Osteoblast (primary cell): ENCODE measurements around the gene TAF11L14. TPM values are rescaled to one million over a fixed set of nuclear protein-coding genes. Genes with fewer than 3 reads are reported as not detected.
"Not testable (repeated sequence)": the region's sequence is repeated elsewhere in the genome, so short reads cannot be mapped to it uniquely, and the experiment has no call there.

Source experiments
- DNase-seq: peaks from one replicate; pipeline ENCODE4 v3.0.0; 2011; ENCODE audit warnings: low spot score, mixed read lengths; ENCODE audit not compliant: insufficient read length; ENCODE audit errors: missing footprints
- H2AFZ ChIP-seq: 2 replicates; pipeline ENCODE4 v1.6.0; 2011; ENCODE audit warnings: mild to moderate bottlenecking, low read length
- H3K27ac ChIP-seq: 2 replicates; pipeline ENCODE4 v1.5.1; 2011; ENCODE audit warnings: mild to moderate bottlenecking, low read depth, low read length, moderate library complexity
- H3K27me3 ChIP-seq: 2 replicates; pipeline ENCODE4 v1.6.0; 2012; ENCODE audit warnings: mild to moderate bottlenecking, control low read depth, inconsistent platforms, low read length, moderate library complexity; ENCODE audit not compliant: insufficient read depth
- H3K36me3 ChIP-seq: 2 replicates; pipeline ENCODE4 v1.5.1; 2011; ENCODE audit warnings: mild to moderate bottlenecking, low read length, control low read depth, moderate library complexity; ENCODE audit not compliant: insufficient read depth
- H3K4me1 ChIP-seq: 2 replicates; pipeline ENCODE4 v1.5.1; 2011; ENCODE audit warnings: mild to moderate bottlenecking, low read length, control low read depth, moderate library complexity; ENCODE audit not compliant: insufficient read depth
- H3K4me2 ChIP-seq: 2 replicates; pipeline ENCODE4 v1.6.0; 2011; ENCODE audit warnings: mild to moderate bottlenecking, low read length; ENCODE audit not compliant: insufficient read depth
- H3K4me3 ChIP-seq: fragments of 200-600 bp; sonication (generic); 3 replicates; pipeline ENCODE4 v1.5.1; 2012; ENCODE audit warnings: mild to moderate bottlenecking, low read length, inconsistent platforms; ENCODE audit not compliant: insufficient read depth
- H3K79me2 ChIP-seq: 2 replicates; pipeline ENCODE4 v1.6.0; 2012; ENCODE audit warnings: mild to moderate bottlenecking, low read length, control low read depth, inconsistent platforms; ENCODE audit not compliant: insufficient read depth
- H3K9me3 ChIP-seq: 2 replicates; pipeline ENCODE4 v1.5.1; 2011; ENCODE audit warnings: low read depth, low read length, control low read depth
- H4K20me1 ChIP-seq: 2 replicates; pipeline ENCODE4 v1.6.0; 2012; ENCODE audit warnings: mild to moderate bottlenecking, low read length, control low read depth; ENCODE audit not compliant: insufficient read depth
- total RNA-seq: library from RNA; depleted of rRNA; stranded (reverse); fragments of >200 nt; gene quantifications from 2 replicates; pipeline ENCODE4 v1.2.3, GENCODE V29; 2012
- TF ChIP-seq, protein P1 (sequence below): IDR thresholded peaks from 2 replicates; pipeline ENCODE4 v1.5.1; 2011; ENCODE audit warnings: mild to moderate bottlenecking, low read depth, low read length, moderate library complexity; ENCODE audit errors: extremely low read depth

Gene TAF11L14
- total RNA-seq, 1 donor: not detected

DNA sequence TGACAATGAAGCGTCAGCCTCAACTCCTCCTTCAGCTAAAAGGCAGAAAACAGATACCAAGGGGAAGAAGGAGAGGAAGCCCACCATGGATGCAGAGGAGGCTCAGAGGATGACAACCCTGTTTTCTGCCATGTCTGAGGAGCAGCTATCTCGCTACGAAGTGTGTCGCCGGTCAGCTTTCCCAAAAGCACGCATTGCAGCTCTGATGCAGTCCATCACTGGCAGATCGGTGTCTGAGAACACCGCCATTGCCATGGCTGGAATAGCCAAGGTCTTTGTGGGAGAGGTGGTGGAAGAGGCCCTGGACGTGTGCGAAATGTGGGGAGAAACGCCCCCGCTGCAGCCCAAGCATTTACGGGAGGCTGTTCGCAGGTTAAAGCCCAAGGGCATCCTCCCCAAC is 29.3 kb upstream of the TAF11L14 start:
- Histone ChIP-seq H3K9me3 (no peaks in the 10 kb centered on the region), H3K79me2 (no peaks in the 10 kb centered on the region), H2AFZ (no peak overlapping the region), H3K4me1 (no peaks in the 10 kb centered on the region), H3K4me2 (no peak overlapping the region), H3K27me3 (no peaks in the 10 kb centered on the region), H3K4me3 (no peak overlapping the region), H3K27ac (no peak overlapping the region), H3K36me3 (no peaks in the 10 kb centered on the region), H4K20me1 (no peaks in the 10 kb centered on the region)
- DNase-seq: no peak
- TF ChIP-seq, protein P1, sequence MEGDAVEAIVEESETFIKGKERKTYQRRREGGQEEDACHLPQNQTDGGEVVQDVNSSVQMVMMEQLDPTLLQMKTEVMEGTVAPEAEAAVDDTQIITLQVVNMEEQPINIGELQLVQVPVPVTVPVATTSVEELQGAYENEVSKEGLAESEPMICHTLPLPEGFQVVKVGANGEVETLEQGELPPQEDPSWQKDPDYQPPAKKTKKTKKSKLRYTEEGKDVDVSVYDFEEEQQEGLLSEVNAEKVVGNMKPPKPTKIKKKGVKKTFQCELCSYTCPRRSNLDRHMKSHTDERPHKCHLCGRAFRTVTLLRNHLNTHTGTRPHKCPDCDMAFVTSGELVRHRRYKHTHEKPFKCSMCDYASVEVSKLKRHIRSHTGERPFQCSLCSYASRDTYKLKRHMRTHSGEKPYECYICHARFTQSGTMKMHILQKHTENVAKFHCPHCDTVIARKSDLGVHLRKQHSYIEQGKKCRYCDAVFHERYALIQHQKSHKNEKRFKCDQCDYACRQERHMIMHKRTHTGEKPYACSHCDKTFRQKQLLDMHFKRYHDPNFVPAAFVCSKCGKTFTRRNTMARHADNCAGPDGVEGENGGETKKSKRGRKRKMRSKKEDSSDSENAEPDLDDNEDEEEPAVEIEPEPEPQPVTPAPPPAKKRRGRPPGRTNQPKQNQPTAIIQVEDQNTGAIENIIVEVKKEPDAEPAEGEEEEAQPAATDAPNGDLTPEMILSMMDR: no peak

DNA sequence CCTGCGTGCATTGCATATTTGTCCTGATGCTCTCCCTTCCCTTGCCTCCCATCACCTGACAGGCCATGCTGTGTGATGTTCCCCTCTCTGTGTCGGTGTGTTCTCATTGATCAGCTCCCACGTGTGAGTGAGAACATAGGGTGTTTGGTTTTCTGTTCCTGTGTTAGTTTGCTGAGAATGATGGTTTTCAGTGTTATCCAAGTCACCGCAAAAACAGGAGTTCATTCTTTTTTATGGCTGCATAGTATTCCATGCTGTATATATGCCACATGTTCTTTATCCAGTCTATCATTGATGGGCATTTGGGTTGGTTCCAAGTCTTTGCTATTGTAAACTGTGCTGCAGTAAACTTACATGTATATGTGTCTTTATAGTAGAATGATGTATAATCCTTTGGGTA is 26.8 kb upstream of the TAF11L14 start:
- H3K4me3 ChIP-seq, H3K27me3 ChIP-seq, H3K27ac ChIP-seq, H2AFZ ChIP-seq, H3K79me2 ChIP-seq, DNase-seq, H3K4me2 ChIP-seq, H4K20me1 ChIP-seq, H3K36me3 ChIP-seq, H3K9me3 ChIP-seq, H3K4me1 ChIP-seq: not testable (repeated sequence)

DNA sequence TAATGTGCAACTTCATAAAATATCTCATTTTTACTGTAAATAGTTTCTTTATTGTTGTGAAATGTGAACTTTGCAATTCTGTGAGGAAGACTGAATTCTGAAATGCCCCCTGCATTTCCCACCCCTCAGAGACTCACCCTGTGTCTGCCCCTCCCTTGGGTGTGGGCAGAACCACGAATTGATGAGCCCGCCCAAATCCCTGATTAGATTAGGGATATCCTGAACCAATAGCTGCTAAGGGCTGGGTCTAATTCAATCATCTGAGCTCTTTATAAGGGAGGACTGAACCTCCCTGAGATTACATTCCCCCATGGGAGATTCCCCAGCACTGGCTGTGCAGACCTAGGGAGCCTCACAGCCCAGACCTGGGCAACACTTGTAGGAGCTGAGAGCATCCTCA is 24.2 kb upstream of the TAF11L14 start, which contains the start of gene TAF11L12:
TAF11L12 (plus strand) TSS at position 301 of the 400 bp plus-strand sequence.
- not testable (repeated sequence) for H4K20me1 ChIP-seq, H3K36me3 ChIP-seq, H3K9me3 ChIP-seq, H3K4me1 ChIP-seq, H3K27ac ChIP-seq, H2AFZ ChIP-seq, H3K27me3 ChIP-seq, H3K79me2 ChIP-seq, DNase-seq, H3K4me2 ChIP-seq, H3K4me3 ChIP-seq

DNA sequence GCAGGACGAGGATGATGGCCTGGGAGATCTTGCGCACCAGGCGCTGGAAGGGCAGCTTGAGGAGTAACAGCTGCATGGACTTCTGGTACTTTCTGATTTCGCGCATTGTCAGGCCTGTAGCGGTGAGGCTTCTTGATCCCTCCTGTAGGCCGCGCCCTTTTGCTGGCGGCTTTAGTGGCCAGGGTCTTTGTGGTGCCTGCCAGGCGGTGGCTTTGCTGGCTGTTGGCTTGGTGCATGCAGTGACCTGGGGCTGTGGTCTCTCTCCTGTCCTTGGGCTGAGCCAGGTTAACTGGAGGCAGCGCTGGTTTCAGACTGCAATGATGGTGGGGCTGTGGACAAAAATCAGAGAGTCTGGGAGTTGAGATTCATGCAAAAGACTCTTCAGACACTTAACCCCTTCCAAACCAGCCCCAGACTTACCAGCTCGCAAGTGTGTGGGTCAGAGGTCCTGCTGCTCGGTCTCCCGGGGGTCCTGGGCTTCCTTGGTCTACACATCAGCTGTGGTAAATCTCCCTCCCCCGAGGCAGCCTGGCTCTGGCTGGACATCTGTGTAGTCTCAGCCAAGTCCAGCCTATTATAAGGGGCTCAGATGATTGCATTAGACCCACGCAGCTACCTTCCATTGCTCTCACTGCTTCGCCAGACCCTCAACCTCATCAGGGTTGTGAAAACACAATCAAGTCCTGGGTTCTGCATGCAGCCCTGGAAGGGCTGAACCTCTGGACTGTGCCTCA is 19.2 kb upstream of the TAF11L14 start:
- H3K36me3 ChIP-seq: no peaks in the 10 kb centered on the region
- no peaks in the 10 kb centered on the region for H3K27me3 ChIP-seq
- no peak overlapping the region for H3K4me2 ChIP-seq
- no peaks in the 10 kb centered on the region for H3K4me1 ChIP-seq
- DNase-seq: no peak
- no peak overlapping the region for H3K27ac ChIP-seq
- H3K9me3 ChIP-seq: no peaks in the 10 kb centered on the region
- H3K79me2 ChIP-seq: no peaks in the 10 kb centered on the region
- H3K4me3 ChIP-seq: no peak overlapping the region
- TF ChIP-seq, protein P1: no peak
- no peaks in the 10 kb centered on the region for H4K20me1 ChIP-seq
- H2AFZ ChIP-seq: no peak overlapping the region

DNA sequence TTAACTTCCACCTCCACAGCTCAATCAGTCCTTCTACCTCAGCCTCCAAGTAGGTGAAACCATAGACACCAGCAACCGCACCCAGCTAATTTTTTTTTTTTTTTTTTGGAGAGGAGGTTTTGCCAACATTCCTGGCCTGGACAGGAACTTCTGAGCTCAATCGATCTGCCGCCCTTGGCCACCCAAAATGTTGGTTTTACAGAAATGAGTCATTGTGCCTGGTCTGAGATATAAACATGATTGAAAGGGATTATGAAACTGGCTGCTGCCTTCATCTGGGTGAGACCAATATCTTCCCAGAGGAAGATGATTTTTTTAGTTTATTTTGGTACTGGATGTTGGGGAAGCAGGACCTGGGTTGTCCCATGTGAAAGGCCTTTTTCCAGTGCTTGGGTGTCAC is 14.9 kb upstream of the TAF11L14 start:
- Histone ChIP-seq H3K4me1 (no peaks in the 10 kb centered on the region), H3K9me3 (no peaks in the 10 kb centered on the region), H3K79me2 (no peaks in the 10 kb centered on the region), H3K36me3 (no peaks in the 10 kb centered on the region), H3K4me3 (no peak overlapping the region), H4K20me1 (no peaks in the 10 kb centered on the region), H3K27me3 (no peaks in the 10 kb centered on the region), H2AFZ (no peak overlapping the region), H3K27ac (no peak overlapping the region), H3K4me2 (no peak overlapping the region)
- DNase-seq: peak; percentile 74
- TF ChIP-seq, protein P1: no peak
